Neuronal stem cell (in vitro differentiated cells): ENCODE measurements around the gene TIAL1.

Experiments
- DNase-seq: peaks from one replicate; pipeline ENCODE4 v3.0.0-alpha.2; 2013; ENCODE audit warnings: low spot score
- H2AFZ ChIP-seq: one replicate; pipeline ENCODE4 v1.6.1; 2013; ENCODE audit warnings: mild to moderate bottlenecking, low read length, inconsistent platforms
- H2AK5ac ChIP-seq: 2 replicates; pipeline ENCODE4 v1.6.1; 2013; ENCODE audit warnings: low read depth, mild to moderate bottlenecking, inconsistent platforms, low read length, moderate library complexity, mixed read lengths
- H2BK120ac ChIP-seq: 2 replicates; pipeline ENCODE4 v1.6.1; 2013; ENCODE audit warnings: low read depth, mild to moderate bottlenecking, inconsistent platforms, low read length, moderate library complexity, mixed read lengths
- H2BK12ac ChIP-seq: one replicate; pipeline ENCODE4 v1.6.1; 2013; ENCODE audit warnings: low read length, inconsistent platforms
- H2BK15ac ChIP-seq: 2 replicates; pipeline ENCODE4 v1.6.1; 2013; ENCODE audit warnings: mild to moderate bottlenecking, low read length, inconsistent platforms, mixed read lengths
- H2BK5ac ChIP-seq: one replicate; pipeline ENCODE4 v1.6.1; 2013; ENCODE audit warnings: inconsistent platforms, mild to moderate bottlenecking, low read length, moderate library complexity
- H3K14ac ChIP-seq: one replicate; pipeline ENCODE4 v1.6.1; 2013; ENCODE audit warnings: low read length, inconsistent platforms
- H3K18ac ChIP-seq: 2 replicates; pipeline ENCODE4 v1.6.1; 2013; ENCODE audit warnings: low read length, inconsistent platforms
- H3K23ac ChIP-seq: 2 replicates; pipeline ENCODE4 v1.6.1; 2013; ENCODE audit warnings: low read depth, mild to moderate bottlenecking, mixed read lengths, low read length, inconsistent platforms; ENCODE audit not compliant: poor library complexity
- H3K27ac ChIP-seq: replicated peaks from 3 replicates; pipeline ENCODE4 v1.5.1; 2013; ENCODE audit warnings: low read length, inconsistent platforms
- H3K27me3 ChIP-seq, 3 experiments: 2 replicates each; pipeline ENCODE4 v1.6.1; 2013; ENCODE audit warnings: low read length in 3 of 3, mild to moderate bottlenecking in 2 of 3, inconsistent platforms in 1 of 3, low read depth in 1 of 3, mixed read lengths in 1 of 3, moderate library complexity in 1 of 3; ENCODE audit not compliant: control insufficient read depth in 3 of 3, insufficient read depth in 3 of 3
- H3K36me3 ChIP-seq, 2 donors: replicated peaks in 1 of 2; 2 replicates each; pipeline ENCODE4 v1.6.1; 2013; ENCODE audit warnings: low read length in 2 of 2; ENCODE audit not compliant: control insufficient read depth in 2 of 2, insufficient read depth in 2 of 2
- H3K4ac ChIP-seq: 2 replicates; pipeline ENCODE4 v1.6.1; 2013; ENCODE audit warnings: inconsistent platforms, mild to moderate bottlenecking, low read length, moderate library complexity
- H3K4me1 ChIP-seq, 2 donors: 1 replicate in 1 of 2; 2 replicates in 1 of 2; pipeline ENCODE4 v1.6.1; 2013; ENCODE audit warnings: low read length in 2 of 2, low read depth in 1 of 2; ENCODE audit not compliant: control insufficient read depth in 2 of 2, insufficient read depth in 1 of 2
- H3K4me2 ChIP-seq: one replicate; pipeline ENCODE4 v1.6.1; 2013; ENCODE audit warnings: mild to moderate bottlenecking, low read length, inconsistent platforms; ENCODE audit not compliant: insufficient read depth, poor library complexity, severe bottlenecking
- H3K4me3 ChIP-seq, 2 donors: 2 replicates each; pipeline ENCODE4 v1.5.1; 2013; ENCODE audit warnings: low read length in 2 of 2, mild to moderate bottlenecking in 2 of 2, inconsistent platforms in 1 of 2, moderate library complexity in 1 of 2
- H3K79me1 ChIP-seq: one replicate; pipeline ENCODE4 v1.6.1; 2013; ENCODE audit warnings: low read depth, mild to moderate bottlenecking, inconsistent platforms, low read length, moderate library complexity
- H3K9ac ChIP-seq: one replicate; pipeline ENCODE4 v1.6.1; 2013; ENCODE audit warnings: mild to moderate bottlenecking, low read depth, low read length, inconsistent platforms; ENCODE audit not compliant: poor library complexity
- H3K9me3 ChIP-seq, 2 donors: replicated peaks in 1 of 2; 2 replicates each; pipeline versions ENCODE3 to v1.6.1; 2013; ENCODE audit warnings: low read length in 2 of 2, mild to moderate bottlenecking in 2 of 2, inconsistent platforms in 1 of 2, low read depth in 1 of 2, mixed read lengths in 1 of 2, moderate library complexity in 1 of 2; ENCODE audit not compliant: control insufficient read depth in 2 of 2, insufficient read depth in 1 of 2
- H4K8ac ChIP-seq: one replicate; pipeline ENCODE4 v1.6.1; 2013; ENCODE audit warnings: low read depth, mild to moderate bottlenecking, inconsistent platforms, low read length, moderate library complexity
- H4K91ac ChIP-seq: one replicate; pipeline ENCODE4 v1.6.1; 2013; ENCODE audit warnings: low read length, low read depth, mild to moderate bottlenecking, inconsistent platforms; ENCODE audit not compliant: poor library complexity
- WGBS, 2 donors: extraction: QIAGEN DNeasy Blood & Tissue Kit; methylation state at CpG; one replicate each; pipeline ENCODE4 v1.1.7; 2013; ENCODE audit warnings: missing lambda C conversion rate in 2 of 2, mixed read lengths in 1 of 2; ENCODE audit not compliant: insufficient read length in 2 of 2, insufficient replicate concordance in 1 of 2; ENCODE audit errors: extremely low coverage in 2 of 2; 5-methylcytosine and 5-hydroxymethylcytosine counted together

Gene TIAL1

GRCh38 chr10:119604468-119604867 lies 7.7 kb upstream of the TIAL1 start:
- no peak overlapping the region for H2AFZ ChIP-seq
- no peak for DNase-seq
- H4K91ac ChIP-seq = no peak overlapping the region
- peaks cover 0 to 10% (median 0%) of the 10 kb centered on the region in 3 experiments for H3K27me3 ChIP-seq
- no peaks in the 10 kb centered on the region for H3K79me1 ChIP-seq
- H3K18ac ChIP-seq = no peak overlapping the region
- H2AK5ac ChIP-seq = no peak overlapping the region
- H3K4me3 ChIP-seq = no peak overlapping the region
- no peak overlapping the region for H4K8ac ChIP-seq
- no peak overlapping the region for H3K4me2 ChIP-seq
- H2BK5ac ChIP-seq = no peak overlapping the region
- no peaks in the 10 kb centered on the region for H3K36me3 ChIP-seq
- no peaks in the 10 kb centered on the region for H3K4me1 ChIP-seq
- H3K23ac ChIP-seq = no peak overlapping the region
- H3K9me3 ChIP-seq = no peaks in the 10 kb centered on the region
- no peak overlapping the region for H2BK15ac ChIP-seq
- H3K4ac ChIP-seq = no peak overlapping the region
- no peak overlapping the region for H2BK120ac ChIP-seq
- H3K27ac ChIP-seq = no peak overlapping the region
- H3K14ac ChIP-seq = no peak overlapping the region
- H2BK12ac ChIP-seq = no peak overlapping the region
- no peak overlapping the region for H3K9ac ChIP-seq

- H3K79me1 ChIP-seq = no peaks in the 10 kb centered on the region
- H3K23ac ChIP-seq = no peak overlapping the region
- H3K27me3 ChIP-seq = peaks cover 0 to 5% (median 0%) of the 10 kb centered on the region in 3 experiments
- H2AK5ac ChIP-seq = no peak overlapping the region
- peaks cover 3 to 11% of the 10 kb centered on the region in 2 donors for H3K9me3 ChIP-seq
- H2BK12ac ChIP-seq = no peak overlapping the region
- H4K8ac ChIP-seq = no peak overlapping the region
- H2BK15ac ChIP-seq = no peak overlapping the region
- H2BK5ac ChIP-seq = no peak overlapping the region
- H3K18ac ChIP-seq = no peak overlapping the region
- no peak overlapping the region for H3K4me3 ChIP-seq
- no peak overlapping the region for H3K4me2 ChIP-seq
- H3K9ac ChIP-seq = no peak overlapping the region
- no peak overlapping the region for H3K14ac ChIP-seq
- H2AFZ ChIP-seq = no peak overlapping the region
- no peak overlapping the region for H3K4ac ChIP-seq
- H2BK120ac ChIP-seq = no peak overlapping the region
- H3K27ac ChIP-seq = no peak overlapping the region
- H3K4me1 ChIP-seq = peaks cover 2 to 4% of the 10 kb centered on the region in 2 donors
- H4K91ac ChIP-seq = no peak overlapping the region
- no peak for DNase-seq
- no CpG with 5 or more reads among the region's 2 CpGs for WGBS, 2 donors
- H3K36me3 ChIP-seq = peaks cover 0 to 6% of the 10 kb centered on the region in 2 donors
Observed at GRCh38 chr10:119602241-119603095, 5.7 kb upstream of the TIAL1 start.

- H3K23ac ChIP-seq = no peak overlapping the region
- H3K9ac ChIP-seq = no peak overlapping the region
- peaks cover 3 to 11% of the 10 kb centered on the region in 2 donors for H3K9me3 ChIP-seq
- no peak overlapping the region for H3K4ac ChIP-seq
- no peak for DNase-seq
- no peak overlapping the region for H4K8ac ChIP-seq
- no peak overlapping the region for H3K27ac ChIP-seq
- no peak overlapping the region for H4K91ac ChIP-seq
- H3K4me2 ChIP-seq = no peak overlapping the region
- H3K4me1 ChIP-seq = peaks cover 5 to 14% of the 10 kb centered on the region in 2 donors
- H3K36me3 ChIP-seq = peaks cover 2 to 21% of the 10 kb centered on the region in 2 donors
- no peak overlapping the region for H3K4me3 ChIP-seq
- WGBS, 2 donors = no CpG with 5 or more reads among the region's 7 CpGs
- H3K14ac ChIP-seq = no peak overlapping the region
- H2BK12ac ChIP-seq = no peak overlapping the region
- no peak overlapping the region for H2AK5ac ChIP-seq
- no peak overlapping the region for H2BK5ac ChIP-seq
- no peaks in the 10 kb centered on the region for H3K27me3 ChIP-seq
- H2AFZ ChIP-seq = no peak overlapping the region
- H2BK120ac ChIP-seq = no peak overlapping the region
- no peak overlapping the region for H2BK15ac ChIP-seq
- no peak overlapping the region for H3K18ac ChIP-seq
- no peaks in the 10 kb centered on the region for H3K79me1 ChIP-seq
Observed at GRCh38 chr10:119598397-119598796, 1.6 kb upstream of the TIAL1 start.

- WGBS, 2 donors = no CpG with 5 or more reads among the region's 21 CpGs
Observed at GRCh38 chr10:119597405-119598186, 832 bp upstream of the TIAL1 start.

More at GRCh38 chr10:119597405-119598186, 832 bp upstream of the TIAL1 start:
- no peak overlapping the region for H3K18ac ChIP-seq
- H3K9ac ChIP-seq = no peak overlapping the region
- peaks cover 5 to 19% of the 10 kb centered on the region in 2 donors for H3K4me1 ChIP-seq
- DNase-seq = no peak
- peaks cover 3 to 11% of the 10 kb centered on the region in 2 donors for H3K9me3 ChIP-seq
- H2AK5ac ChIP-seq = no peak overlapping the region
- no peak overlapping the region for H4K91ac ChIP-seq
- no peak overlapping the region for H3K4ac ChIP-seq
- no peaks in the 10 kb centered on the region for H3K27me3 ChIP-seq
- no peak overlapping the region for H2BK15ac ChIP-seq
- H3K27ac ChIP-seq = no peak overlapping the region
- H3K14ac ChIP-seq = no peak overlapping the region
- H3K79me1 ChIP-seq = no peaks in the 10 kb centered on the region
- H4K8ac ChIP-seq = no peak overlapping the region
- peaks cover 2 to 29% of the 10 kb centered on the region in 2 donors for H3K36me3 ChIP-seq
- H2BK5ac ChIP-seq = no peak overlapping the region
- H3K4me2 ChIP-seq = peak overlapping the region; percentile 66
- peak overlapping the region; percentile 78 for H2AFZ ChIP-seq
- no peak overlapping the region for H2BK12ac ChIP-seq
- no peak overlapping the region for H2BK120ac ChIP-seq
- peak overlapping the region in 1 of 2 donors; percentile 99 for H3K4me3 ChIP-seq
- H3K23ac ChIP-seq = no peak overlapping the region
